HG03442 (cell line): ENCODE data around the gene CSNK1G1.

Experiments used
- ATAC-seq: cut with Tn5 transposase; IDR thresholded peaks from one replicate; pipeline ENCODE4 v1.9.1; 2021; ENCODE audit warnings: mild to moderate bottlenecking, moderate library complexity; ENCODE audit not compliant: unreplicated experiment

CSNK1G1 gene

GRCh38 chr15:64205202-64205601, 150.8 kb downstream of the CSNK1G1 start:
- no peak for ATAC-seq

DNA sequence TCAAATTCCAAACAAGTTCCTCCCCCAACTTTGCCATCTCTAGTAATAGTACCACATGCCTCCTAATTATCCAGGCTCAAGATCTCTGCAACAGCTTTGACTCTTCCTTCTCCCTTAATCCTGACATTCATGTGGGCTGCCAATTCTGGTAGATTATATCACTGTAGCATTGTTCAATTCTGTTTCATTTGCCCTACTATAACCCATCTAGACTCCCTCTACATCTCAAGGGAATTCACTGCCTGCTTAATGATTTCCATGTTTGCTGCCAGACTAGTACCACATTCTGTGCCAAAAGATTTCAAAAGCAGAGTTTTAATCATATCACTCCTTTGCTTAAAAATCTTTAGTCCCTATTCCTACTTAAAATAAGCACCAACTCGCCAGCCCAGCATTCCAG, 158.5 kb downstream of the CSNK1G1 start:
- no peak for ATAC-seq

DNA sequence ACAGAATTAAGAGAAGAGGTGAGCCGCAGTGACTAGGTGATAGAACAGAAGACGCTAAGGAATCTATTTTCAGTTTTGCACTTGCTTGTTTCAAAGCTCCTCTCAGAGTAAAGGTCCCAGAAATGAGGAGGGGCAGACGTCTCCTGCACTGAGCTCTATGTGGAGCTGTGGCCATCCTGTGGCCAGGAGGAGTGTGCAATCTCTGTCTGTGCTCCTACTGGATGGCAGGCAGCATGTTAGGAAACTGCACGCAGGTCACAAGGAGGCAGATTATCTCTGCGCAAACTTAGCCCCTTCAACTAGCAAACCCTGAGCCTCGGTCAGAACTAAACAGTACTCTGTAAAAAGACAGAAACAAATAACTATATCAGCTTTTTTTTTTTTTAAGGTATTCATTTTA, 162.0 kb downstream of the CSNK1G1 start:
- no peak for ATAC-seq

DNA sequence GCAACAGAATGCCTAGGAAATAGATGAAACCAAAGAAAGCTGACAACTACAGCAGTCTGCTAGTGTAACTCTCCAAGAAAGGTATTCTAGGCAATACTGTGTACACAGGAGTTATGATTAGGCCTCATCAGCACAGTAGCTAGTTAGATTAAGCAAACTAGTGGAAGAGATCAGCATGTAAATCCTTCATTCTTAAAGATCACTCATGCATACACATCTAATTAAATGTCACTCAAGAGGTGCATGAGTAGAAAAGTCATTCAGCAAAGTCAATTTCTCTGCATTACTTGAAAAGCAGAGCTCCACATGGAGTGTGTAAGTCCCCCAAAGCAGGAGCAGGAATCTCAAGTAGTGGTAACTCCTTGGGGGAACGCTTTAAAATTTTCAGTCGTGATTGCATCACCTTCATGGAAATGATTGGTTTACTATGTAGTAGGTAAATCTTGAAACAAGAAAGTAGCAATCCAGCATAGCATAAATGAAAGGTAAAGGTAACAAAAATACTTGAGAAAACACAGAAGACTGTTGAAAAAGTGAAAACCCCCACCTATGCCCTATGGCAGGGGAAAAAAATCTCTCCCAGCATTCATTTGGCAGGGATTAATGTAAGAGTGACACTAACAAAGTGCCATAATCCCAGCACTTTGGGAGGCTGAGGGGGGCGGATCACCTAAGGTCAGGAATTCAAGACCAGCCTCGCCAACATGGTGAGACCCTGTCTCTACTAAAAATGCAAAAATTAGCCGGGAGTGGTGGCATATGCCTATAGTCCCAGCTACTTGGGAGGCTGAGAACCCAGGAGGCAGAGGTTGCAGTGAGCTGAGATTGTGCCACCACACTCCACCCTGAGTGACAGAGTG, 163.8 kb downstream of the CSNK1G1 start:
- ATAC-seq: no peak

- no peak for ATAC-seq
Measured at GRCh38 chr15:64187396-64188191, 168.4 kb downstream of the CSNK1G1 start.

DNA sequence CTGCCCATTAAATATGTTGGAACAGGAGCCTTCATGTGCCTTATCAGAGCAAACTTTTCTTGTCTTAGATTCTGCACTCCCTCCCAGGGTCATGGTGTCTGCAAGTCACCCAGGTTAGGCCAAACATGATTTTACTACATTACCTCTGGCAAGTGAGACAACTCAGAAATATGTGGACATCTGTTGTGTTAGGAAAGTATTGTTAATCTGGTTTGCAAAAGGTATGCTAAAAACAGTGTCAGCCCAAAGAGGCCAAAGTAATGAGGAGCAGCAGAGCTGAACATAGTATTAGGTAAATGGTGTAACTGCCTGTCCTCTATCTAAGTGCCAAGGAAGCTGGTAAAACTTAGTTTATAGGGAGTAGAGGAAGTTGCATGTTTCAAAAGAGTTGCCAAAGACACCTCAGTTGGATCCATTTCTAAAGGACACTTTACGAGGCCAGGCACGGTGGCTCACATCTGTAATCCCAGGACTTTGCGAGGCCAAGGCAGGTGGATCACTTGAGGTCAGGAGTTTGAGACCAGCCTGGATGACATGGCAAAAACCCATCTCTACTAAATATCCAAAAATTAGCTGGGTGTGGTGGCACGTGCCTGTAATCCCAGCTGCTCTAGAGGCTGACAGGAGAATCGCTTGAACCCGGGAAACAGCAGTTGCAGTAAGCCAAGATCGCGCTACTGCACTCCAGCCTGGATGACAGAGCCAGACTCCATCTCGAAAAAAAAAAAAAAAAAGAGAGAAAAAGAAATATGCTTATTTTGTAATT, 170.6 kb downstream of the CSNK1G1 start:
- no peak for ATAC-seq

- ATAC-seq: no peak
Measured at GRCh38 chr15:64182859-64183370, 173.1 kb downstream of the CSNK1G1 start.

DNA sequence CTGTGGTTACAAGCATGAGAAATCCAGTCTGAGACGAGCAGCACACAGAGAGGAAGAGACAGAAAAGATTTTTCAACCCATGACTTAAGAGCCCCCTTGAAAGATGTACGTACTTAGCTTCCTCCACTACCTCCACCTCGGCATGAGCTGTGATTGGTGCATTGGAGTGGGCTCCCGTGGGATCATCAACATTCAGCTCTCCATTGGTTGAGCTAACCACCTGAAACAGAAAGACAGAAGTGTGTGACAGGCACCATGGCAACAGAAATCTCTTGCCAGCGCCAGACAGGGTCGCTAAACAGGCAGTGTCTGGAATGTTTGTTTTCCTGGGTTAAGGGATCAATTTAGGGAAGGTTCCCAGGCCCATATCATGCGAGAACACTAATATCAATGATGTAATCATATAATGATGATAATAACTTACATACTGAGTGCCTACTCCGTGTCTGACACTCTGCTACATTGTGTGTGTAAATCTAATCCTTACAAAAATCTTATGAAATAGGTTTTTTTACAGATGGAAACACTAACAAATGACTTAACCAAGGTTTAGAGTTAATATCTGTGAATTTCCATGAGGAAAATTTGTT, 175.6 kb downstream of the CSNK1G1 start:
- no peak for ATAC-seq

DNA sequence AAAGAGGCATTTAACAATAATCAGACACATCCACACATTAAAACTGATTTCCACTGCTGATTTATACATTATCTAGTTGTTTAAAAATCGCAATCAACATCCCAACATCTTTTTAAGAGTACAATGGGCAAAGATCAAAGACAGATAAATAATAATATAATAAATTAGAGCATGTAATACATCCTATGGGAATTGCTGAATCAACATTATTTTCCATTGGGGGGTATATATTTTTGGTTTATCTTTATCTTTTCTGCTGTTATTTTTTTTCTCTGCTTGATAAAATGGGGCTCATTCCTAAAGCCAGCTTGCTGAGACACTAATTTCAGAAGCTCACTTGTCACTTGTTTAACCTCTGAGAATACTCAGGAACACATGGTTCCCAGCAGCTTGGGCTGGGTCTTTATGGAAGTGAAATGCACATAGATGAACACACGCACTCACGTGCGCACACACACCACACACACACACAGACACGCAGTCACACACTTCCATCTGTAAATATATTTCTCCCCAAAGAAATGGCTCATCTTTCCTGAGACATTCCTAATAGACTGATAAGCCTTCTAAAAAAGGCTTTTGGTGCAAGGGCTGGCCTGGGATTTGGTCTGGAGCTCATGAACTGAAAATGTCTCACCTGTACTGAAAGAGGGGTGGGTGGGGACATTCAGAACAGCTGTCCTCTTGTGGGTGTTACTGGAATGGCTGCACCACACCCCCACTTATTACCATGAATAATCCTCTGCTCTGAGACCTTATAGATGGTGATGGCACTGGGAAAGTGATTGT, 189.7 kb downstream of the CSNK1G1 start:
- no peak for ATAC-seq

DNA sequence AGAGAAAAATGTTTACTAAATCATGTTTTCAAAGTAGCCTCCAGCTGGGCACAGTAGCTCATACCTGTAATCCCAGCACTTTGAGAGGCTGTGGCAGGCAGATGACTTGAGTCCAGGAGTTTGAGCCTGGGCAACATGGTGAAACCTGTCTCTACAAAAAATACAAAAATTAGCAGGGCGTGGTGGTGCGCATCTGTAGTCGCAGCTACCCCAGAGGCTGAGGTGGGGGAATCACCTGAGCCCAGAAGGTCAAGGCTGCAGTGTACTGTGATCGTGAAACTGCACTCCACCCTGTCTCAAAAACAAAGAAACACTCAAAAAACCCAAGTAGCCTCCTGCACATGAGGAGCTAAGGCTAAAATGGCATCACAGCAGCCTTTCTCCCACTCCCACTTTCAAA, 191.5 kb downstream of the CSNK1G1 start:
- ATAC-seq: no peak

DNA sequence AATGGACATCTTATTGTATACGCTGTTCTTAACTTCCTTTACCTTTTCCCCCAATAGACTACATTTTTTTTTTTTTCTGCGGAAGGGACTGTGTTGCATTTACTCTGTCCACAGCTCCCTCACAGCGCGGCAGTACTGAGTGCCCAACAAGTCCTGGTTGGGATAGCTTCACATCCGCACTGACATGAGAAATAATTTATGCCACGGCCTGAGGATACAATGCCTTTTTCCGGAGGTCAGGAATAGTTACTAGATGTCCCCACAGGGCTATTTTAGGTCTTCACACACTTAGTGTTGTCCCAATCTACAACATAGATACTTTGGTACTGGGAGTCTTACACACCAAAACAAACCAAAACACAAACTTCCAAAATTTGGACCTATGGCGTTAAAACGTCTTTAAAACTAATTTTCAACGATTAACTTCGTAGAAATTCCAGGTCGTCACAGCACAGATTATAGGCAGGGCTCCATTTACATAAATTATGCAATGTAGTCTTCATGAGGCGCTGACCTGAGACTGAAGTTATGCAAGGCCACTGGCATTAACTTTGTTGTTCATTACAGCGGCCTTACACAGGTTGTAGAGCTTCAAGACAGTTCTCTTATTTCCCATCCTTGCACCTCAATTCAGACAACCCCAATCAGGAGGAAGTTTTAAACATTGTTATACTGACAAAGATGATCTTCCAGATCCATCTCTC, 192.2 kb downstream of the CSNK1G1 start:
- ATAC-seq: peak; percentile 1

GRCh38 chr15:64162869-64163658, 192.9 kb downstream of the CSNK1G1 start, which contains the start of gene PPIB:
PPIB (minus strand) TSS chr15:64163022; CDS start chr15:64162986, 36 bp downstream.
- ATAC-seq: peak; percentile 88

DNA sequence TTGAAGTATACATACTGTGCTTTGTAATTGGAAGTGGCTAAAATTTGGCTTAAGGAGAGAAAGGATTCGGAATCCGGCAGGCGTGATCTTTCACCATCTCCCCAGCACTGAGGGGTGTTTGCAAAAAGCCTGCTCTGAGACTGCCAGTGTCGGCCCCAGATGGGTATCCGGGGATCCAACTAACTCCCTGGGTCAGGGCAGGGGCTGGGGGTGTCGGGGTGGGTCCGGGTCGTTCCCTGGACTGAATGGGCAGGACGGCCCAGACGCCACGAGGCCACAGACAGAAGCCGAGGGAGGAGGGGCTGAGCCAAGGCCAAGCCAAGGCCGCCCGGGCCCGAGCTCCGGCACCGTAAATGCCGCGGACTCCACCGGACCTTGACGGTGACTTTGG, 193.5 kb downstream of the CSNK1G1 start:
- ATAC-seq: peak; percentile 17

DNA sequence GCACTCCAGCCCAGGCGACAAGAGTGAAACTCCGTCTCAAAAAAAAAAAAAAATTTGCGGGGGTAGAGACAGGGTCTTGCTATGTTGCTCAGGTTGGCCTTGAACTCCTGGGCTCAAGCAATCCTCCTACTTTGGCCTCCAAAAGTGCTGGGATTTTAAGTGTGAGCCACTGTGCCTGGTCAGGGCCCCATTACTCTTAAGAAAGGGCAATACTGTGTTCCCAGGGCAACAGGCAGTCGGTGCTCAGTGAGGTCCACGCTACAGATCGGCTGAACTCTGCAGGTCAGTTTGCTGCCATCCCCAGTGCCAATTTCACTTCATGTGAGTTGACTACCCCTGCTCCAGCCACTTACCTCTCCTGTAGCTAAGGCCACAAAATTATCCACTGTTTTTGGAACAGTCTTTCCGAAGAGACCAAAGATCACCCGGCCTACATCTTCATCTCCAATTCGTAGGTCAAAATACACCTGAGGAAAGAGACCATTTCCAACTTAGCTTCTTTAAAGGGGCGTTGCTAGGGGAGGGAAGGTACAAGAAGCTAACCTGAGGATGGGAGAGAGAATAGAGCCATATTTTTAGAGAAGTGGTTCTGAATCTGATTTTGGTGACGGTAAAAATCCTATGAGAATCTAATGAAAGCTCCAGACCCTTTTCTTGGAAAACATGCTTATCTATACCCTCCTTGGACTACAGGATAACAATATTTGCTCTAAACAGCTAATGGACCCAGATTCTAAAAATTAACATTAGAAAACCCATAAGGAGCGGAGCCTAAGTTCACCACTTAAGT, 194.1 kb downstream of the CSNK1G1 start:
- no peak for ATAC-seq

DNA sequence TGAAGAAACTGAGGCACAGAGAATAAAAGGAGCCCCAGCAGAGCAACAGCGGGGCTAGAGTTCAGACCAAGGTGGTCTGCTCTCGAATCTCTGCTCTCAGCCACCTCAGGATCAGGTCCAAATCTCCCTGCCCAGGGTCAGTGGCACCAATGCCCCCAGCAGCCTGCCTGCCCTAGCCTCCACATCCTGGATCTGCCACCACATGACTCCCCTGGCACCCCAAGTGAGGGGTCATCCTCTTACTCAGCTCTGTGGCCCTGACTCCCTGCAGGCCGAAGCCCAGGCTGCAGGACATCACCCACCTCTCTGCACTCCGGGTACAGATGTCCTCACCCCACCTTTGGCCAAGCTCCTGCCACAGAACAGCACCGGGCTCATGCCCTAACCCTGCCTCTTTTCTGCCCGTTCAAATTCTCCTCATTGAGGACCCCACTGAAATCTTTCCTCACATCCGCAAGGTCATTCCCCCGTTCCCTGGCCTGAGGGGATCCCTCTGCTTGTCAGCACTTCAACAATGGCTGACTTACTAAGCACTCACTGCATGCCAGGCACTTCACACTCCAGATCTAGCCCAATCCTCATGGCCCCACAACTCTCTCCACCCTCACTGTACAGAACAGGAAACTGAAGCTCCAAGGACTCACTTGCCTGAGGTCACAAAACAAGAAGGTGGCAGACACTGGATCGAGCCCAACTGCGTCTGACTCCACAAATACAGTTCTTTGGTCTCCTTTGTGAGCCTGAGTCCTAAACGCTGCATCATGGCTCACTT, 197.4 kb downstream of the CSNK1G1 start:
- ATAC-seq: no peak

GRCh38 chr15:64157599-64158125, 198.3 kb downstream of the CSNK1G1 start:
- ATAC-seq: no peak
